MM.1S (cell line): ENCODE results near the gene PLEK2.
A peak's percentile ranks its signal among the peaks of the same experiment; 100 is the strongest.

Experiments
- DNase-seq: peaks from one replicate; pipeline ENCODE4 v3.0.0-alpha.2; 2015
- H2AFZ ChIP-seq: fragments of 300-600 bp; sonication (generic); 2 replicates; pipeline ENCODE4 v1.6.0; 2016; ENCODE audit warnings: antibody characterized with exemption, low read length
- H3F3A ChIP-seq: fragments of 300-600 bp; sonication (generic); 2 replicates; pipeline ENCODE4 v1.6.1; 2016; ENCODE audit warnings: mild to moderate bottlenecking, antibody characterized with exemption, low read length, moderate library complexity, mixed read lengths; ENCODE audit not compliant: insufficient read depth
- H3K27ac ChIP-seq: fragments of 300-600 bp; sonication (generic); 2 replicates; pipeline ENCODE4 v1.5.1; 2016; ENCODE audit warnings: mild to moderate bottlenecking, low read length
- H3K27me3 ChIP-seq: fragments of 300-600 bp; sonication (generic); replicated peaks from 2 replicates; pipeline ENCODE4 v1.6.0; 2016; ENCODE audit warnings: low read length; ENCODE audit not compliant: insufficient read depth
- H3K36me3 ChIP-seq: fragments of 300-600 bp; sonication (generic); replicated peaks from 2 replicates; pipeline ENCODE4 v1.6.1; 2016; ENCODE audit warnings: mild to moderate bottlenecking, low read length, mixed read lengths; ENCODE audit not compliant: insufficient read depth
- H3K4me1 ChIP-seq: fragments of 300-600 bp; sonication (generic); 2 replicates; pipeline ENCODE4 v1.6.1; 2016; ENCODE audit warnings: low read length, mixed read lengths
- H3K4me2 ChIP-seq: fragments of 300-600 bp; sonication (generic); 2 replicates; pipeline ENCODE4 v1.6.0; 2016; ENCODE audit warnings: low read depth, low read length
- H3K4me3 ChIP-seq: fragments of 300-600 bp; sonication (generic); 2 replicates; pipeline ENCODE4 v1.5.1; 2016; ENCODE audit warnings: low read length, mixed read lengths
- H3K79me2 ChIP-seq: fragments of 300-600 bp; sonication (generic); 2 replicates; pipeline ENCODE4 v1.6.1; 2016; ENCODE audit warnings: mixed run types, low read length, mixed read lengths
- H3K9ac ChIP-seq: fragments of 300-600 bp; sonication (generic); 2 replicates; pipeline ENCODE4 v1.6.1; 2016; ENCODE audit warnings: low read length, mixed read lengths
- H3K9me2 ChIP-seq: fragments of 300-600 bp; sonication (generic); replicated peaks from 2 replicates; pipeline ENCODE4 v1.6.1; 2016; ENCODE audit warnings: mild to moderate bottlenecking, low read length, mixed read lengths; ENCODE audit not compliant: insufficient read depth
- H3K9me3 ChIP-seq: fragments of 300-600 bp; sonication (generic); replicated peaks from 2 replicates; pipeline ENCODE4 v1.6.1; 2016; ENCODE audit warnings: mild to moderate bottlenecking, low read length, mixed read lengths; ENCODE audit not compliant: insufficient read depth
- H4K20me1 ChIP-seq: fragments of 300-600 bp; sonication (generic); 2 replicates; pipeline ENCODE4 v1.6.1; 2016; ENCODE audit warnings: mild to moderate bottlenecking, low read length, moderate library complexity, mixed read lengths; ENCODE audit not compliant: insufficient read depth
- EZH2 ChIP-seq: fragments of 300-600 bp; sonication (generic); optimal IDR thresholded peaks from 2 replicates; pipeline ENCODE3; 2017; ENCODE audit warnings: low read depth, mild to moderate bottlenecking, antibody characterized with exemption, low read length, mixed read lengths
- EZH2phosphoT487 ChIP-seq: fragments of 300-600 bp; sonication (generic); IDR thresholded peaks from 2 replicates; pipeline ENCODE4 v1.6.1; 2018; ENCODE audit warnings: antibody characterized with exemption, low read length
- TF ChIP-seq, protein P1 (sequence below): fragments of 300-600 bp; sonication (generic); IDR thresholded peaks from 2 replicates; pipeline ENCODE4 v1.5.1; 2016; ENCODE audit warnings: antibody characterized with exemption, low read length, mixed read lengths

The PLEK2 gene

DNA sequence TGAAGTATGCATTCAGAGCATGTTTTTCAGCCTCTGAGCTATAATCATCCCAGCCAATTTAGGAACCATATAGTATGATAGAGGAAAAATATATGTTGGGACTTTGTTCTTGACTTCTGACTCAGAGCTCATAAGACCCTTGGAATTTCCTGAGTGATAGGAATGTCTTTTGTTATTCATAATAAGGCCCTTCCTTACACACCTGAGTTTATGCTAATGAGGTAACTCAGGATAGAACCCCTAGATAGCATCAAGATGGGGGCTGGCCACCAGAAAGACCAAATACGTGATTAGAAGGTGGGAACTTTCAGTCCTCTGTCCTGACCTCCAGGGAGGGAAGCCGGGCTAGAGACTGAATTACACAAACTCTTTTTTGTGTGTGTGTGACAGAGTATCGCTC lies 32.4 kb upstream of the PLEK2 start:
- Histone ChIP-seq H4K20me1 (no peaks in the 10 kb centered on the region), H3K4me3 (no peak overlapping the region), H3K36me3 (no peaks in the 10 kb centered on the region), H3K79me2 (no peaks in the 10 kb centered on the region), H3K4me2 (no peak overlapping the region), H3K9me2 (no peaks in the 10 kb centered on the region), H3F3A (no peaks in the 10 kb centered on the region; the same call in 1 of the 2 replicates), H3K27me3 (no peaks in the 10 kb centered on the region), H3K9ac (no peak overlapping the region), H2AFZ (no peak overlapping the region), H3K4me1 (peaks cover 17% of the 10 kb centered on the region), H3K9me3 (no peaks in the 10 kb centered on the region), H3K27ac (no peak overlapping the region)
- DNase-seq = no peak
- TF ChIP-seq EZH2 = no peak
- TF ChIP-seq EZH2phosphoT487 = no peak
- TF ChIP-seq, protein P1, sequence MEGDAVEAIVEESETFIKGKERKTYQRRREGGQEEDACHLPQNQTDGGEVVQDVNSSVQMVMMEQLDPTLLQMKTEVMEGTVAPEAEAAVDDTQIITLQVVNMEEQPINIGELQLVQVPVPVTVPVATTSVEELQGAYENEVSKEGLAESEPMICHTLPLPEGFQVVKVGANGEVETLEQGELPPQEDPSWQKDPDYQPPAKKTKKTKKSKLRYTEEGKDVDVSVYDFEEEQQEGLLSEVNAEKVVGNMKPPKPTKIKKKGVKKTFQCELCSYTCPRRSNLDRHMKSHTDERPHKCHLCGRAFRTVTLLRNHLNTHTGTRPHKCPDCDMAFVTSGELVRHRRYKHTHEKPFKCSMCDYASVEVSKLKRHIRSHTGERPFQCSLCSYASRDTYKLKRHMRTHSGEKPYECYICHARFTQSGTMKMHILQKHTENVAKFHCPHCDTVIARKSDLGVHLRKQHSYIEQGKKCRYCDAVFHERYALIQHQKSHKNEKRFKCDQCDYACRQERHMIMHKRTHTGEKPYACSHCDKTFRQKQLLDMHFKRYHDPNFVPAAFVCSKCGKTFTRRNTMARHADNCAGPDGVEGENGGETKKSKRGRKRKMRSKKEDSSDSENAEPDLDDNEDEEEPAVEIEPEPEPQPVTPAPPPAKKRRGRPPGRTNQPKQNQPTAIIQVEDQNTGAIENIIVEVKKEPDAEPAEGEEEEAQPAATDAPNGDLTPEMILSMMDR = no peak

DNA sequence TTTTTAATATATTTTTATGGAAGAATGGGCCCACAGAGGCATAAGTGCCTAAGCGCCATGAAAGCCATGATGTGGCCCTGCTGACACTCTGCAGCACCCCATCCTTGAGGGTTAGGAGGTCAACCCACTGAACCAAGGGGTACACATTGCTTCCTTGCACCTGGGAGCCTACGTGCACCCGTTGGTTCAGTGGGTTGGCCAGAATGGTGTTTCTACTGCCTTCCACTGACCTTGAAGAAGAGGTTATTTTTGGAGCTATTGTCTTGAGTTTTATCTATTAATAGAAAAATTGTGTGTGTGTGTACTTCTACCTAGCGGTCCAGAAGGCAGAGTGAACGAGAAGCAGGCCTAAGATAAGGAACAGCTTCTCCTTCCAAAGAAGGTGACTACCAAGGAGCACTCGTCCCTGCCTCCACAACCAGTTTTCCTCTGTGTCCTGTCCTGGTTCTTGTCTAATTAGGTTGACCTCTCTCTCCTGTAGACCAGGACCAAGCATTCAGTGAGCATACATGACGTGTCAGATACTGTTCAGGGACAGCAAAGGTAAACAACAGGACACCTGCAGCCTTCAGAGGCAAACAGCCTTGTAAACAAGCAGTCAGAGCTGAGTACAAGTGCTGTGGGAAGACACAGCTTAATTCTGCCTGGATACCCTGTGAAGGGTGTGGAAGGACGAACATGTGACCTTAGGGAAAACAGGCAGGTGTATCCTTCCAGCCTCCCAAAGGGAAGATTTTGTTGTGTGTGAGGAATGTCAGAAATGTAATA lies 30.4 kb upstream of the PLEK2 start:
- H2AFZ ChIP-seq = peak overlapping the region; percentile 74
- no peaks in the 10 kb centered on the region; the same call in 1 of the 2 replicates for H3F3A ChIP-seq
- H3K4me1 ChIP-seq = peaks cover 17% of the 10 kb centered on the region
- peak overlapping the region; percentile 58 for H3K9ac ChIP-seq
- H3K27ac ChIP-seq = peak overlapping the region; percentile 95
- no peak for TF ChIP-seq EZH2
- TF ChIP-seq, protein P1 = no peak
- TF ChIP-seq EZH2phosphoT487 = no peak
- H3K27me3 ChIP-seq = no peaks in the 10 kb centered on the region
- no peaks in the 10 kb centered on the region for H4K20me1 ChIP-seq
- H3K4me3 ChIP-seq = peak overlapping the region; percentile 11; the same call in 1 of the 2 replicates
- H3K4me2 ChIP-seq = peak overlapping the region; percentile 70
- H3K9me2 ChIP-seq = no peaks in the 10 kb centered on the region
- H3K9me3 ChIP-seq = no peaks in the 10 kb centered on the region
- no peaks in the 10 kb centered on the region for H3K79me2 ChIP-seq
- peak; percentile 80 for DNase-seq
- no peaks in the 10 kb centered on the region for H3K36me3 ChIP-seq

DNA sequence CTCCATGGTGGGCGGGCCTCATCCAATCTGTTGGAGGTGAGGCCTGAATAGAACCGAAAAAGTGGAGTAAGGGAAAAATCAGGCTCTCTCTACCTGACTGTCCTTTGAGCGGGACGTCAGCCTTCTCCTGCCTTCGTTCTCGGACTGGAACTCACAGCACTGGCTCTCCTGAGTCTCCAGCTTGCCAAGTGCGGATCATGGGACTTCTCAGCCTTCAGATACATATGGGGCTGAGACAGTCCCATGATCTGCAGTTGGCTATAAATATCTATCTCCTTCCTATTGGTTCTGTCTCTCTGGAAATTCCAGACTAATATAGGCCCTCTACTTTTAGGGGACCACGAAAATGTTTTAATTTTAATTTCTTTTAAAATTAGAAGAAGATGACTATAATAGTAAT lies 29.7 kb upstream of the PLEK2 start:
- no peaks in the 10 kb centered on the region for H3K27me3 ChIP-seq
- no peaks in the 10 kb centered on the region for H3K36me3 ChIP-seq
- no peak overlapping the region for H3K4me2 ChIP-seq
- H3K9me2 ChIP-seq = no peaks in the 10 kb centered on the region
- H3F3A ChIP-seq = no peaks in the 10 kb centered on the region; the same call in 1 of the 2 replicates
- no peak overlapping the region for H3K9ac ChIP-seq
- H3K27ac ChIP-seq = peak overlapping the region; percentile 95; the same call in 1 of the 2 replicates
- no peaks in the 10 kb centered on the region for H4K20me1 ChIP-seq
- peaks cover 17% of the 10 kb centered on the region for H3K4me1 ChIP-seq
- H3K4me3 ChIP-seq = no peak overlapping the region
- DNase-seq = no peak
- TF ChIP-seq, protein P1 = no peak
- TF ChIP-seq EZH2phosphoT487 (no peak), EZH2 (no peak)
- no peaks in the 10 kb centered on the region for H3K9me3 ChIP-seq
- H3K79me2 ChIP-seq = no peaks in the 10 kb centered on the region
- no peak overlapping the region for H2AFZ ChIP-seq
